Measurements from ENCODE around the gene APOA4. TPM values are rescaled to one million over a fixed set of nuclear protein-coding genes. Genes with fewer than 3 reads are reported as not detected.
A peak's percentile ranks its signal among the peaks of the same experiment; 100 is the strongest.

Gene APOA4
- total and polyA plus RNA-seq, 2 of the 13 experiments (the other 11 are each of a cell fraction or from before 2014, with no cell fraction given) = 3.8 to 7.2 TPM

DNA sequence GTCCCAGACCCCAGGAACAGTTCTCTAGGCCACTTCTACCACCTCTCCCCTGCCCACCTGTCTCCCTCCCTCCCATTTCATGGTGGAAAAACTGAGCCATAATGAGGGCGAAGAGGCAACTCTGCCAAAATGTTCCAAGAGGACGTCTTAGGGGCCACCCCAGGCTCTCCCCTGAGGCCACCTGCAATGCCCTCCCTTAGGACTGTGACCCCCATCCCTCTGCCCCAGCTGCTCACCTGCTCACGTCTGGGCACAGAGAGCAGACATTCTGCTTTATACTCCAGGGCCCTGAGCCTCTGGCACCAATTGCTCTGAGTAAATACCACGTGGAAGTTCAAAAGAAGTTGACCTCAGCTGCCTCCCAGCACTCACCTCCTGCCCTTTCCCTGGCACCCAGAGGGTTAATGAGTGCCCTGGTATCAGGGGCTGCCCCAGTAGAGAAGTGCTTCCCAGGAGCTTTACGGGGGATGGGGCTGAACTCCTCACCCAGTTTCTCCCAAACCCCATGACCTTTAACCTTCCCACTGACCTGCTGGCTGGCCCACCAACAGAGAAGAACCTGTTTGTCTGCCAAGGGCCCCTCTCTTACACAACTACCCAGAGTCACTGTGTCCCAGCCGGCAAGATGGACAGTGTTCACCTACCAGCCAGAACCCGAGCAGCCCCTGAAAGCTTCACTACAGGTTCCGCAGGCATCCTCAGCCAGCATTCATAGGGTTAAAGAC is 30.8 kb downstream of the APOA4 start (continued):
- TF ChIP-seq, protein P1, sequence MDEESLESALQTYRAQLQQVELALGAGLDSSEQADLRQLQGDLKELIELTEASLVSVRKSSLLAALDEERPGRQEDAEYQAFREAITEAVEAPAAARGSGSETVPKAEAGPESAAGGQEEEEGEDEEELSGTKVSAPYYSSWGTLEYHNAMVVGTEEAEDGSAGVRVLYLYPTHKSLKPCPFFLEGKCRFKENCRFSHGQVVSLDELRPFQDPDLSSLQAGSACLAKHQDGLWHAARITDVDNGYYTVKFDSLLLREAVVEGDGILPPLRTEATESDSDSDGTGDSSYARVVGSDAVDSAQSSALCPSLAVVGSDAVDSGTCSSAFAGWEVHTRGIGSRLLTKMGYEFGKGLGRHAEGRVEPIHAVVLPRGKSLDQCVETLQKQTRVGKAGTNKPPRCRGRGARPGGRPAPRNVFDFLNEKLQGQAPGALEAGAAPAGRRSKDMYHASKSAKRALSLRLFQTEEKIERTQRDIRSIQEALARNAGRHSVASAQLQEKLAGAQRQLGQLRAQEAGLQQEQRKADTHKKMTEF (CRISPR knock-in tag; IDR thresholded peaks at IDR 0.05) = peak; percentile 66
- TF ChIP-seq, protein P2, sequence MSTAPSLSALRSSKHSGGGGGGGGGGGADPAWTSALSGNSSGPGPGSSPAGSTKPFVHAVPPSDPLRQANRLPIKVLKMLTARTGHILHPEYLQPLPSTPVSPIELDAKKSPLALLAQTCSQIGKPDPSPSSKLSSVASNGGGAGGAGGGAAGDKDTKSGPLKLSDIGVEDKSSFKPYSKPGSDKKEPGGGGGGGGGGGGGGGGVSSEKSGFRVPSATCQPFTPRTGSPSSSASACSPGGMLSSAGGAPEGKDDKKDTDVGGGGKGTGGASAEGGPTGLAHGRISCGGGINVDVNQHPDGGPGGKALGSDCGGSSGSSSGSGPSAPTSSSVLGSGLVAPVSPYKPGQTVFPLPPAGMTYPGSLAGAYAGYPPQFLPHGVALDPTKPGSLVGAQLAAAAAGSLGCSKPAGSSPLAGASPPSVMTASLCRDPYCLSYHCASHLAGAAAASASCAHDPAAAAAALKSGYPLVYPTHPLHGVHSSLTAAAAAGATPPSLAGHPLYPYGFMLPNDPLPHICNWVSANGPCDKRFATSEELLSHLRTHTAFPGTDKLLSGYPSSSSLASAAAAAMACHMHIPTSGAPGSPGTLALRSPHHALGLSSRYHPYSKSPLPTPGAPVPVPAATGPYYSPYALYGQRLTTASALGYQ (CRISPR knock-in tag; IDR thresholded peaks at IDR 0.05) = peak; percentile 73
- TF ChIP-seq ZNF10 (CRISPR knock-in tag; IDR thresholded peaks at IDR 0.05; ENCODE audit: borderline replicate concordance, low read depth) (no peak), ARNT2 (CRISPR knock-in tag; IDR thresholded peaks at IDR 0.05; ENCODE audit: low read depth) (peak; percentile 17; the same call in 1 of the 2 replicates), TBX2 (CRISPR knock-in tag; IDR thresholded peaks at IDR 0.05; ENCODE audit: borderline replicate concordance) (peak; percentile 85), HNF4A (CRISPR knock-in tag; IDR thresholded peaks at IDR 0.05) (peak; percentile 83), ZNF772 (CRISPR knock-in tag; IDR thresholded peaks at IDR 0.05) (peak; percentile 88), ZFY (CRISPR knock-in tag; IDR thresholded peaks at IDR 0.05) (0 out of 2 replicates have a peak, but pooled peaks have one; percentile 16), ZNF143 (CRISPR knock-in tag; IDR thresholded peaks at IDR 0.05) (peak; percentile 59; the same call in 1 of the 2 replicates), NCOR1 (IDR thresholded peaks at IDR 0.05; ENCODE audit: borderline replicate concordance, low read length) (peak; percentile 89), LCORL (IDR thresholded peaks at IDR 0.05) (no peak), LCORL (CRISPR knock-in tag; IDR thresholded peaks at IDR 0.05) (peak; percentile 61; the same call in 1 of the 2 replicates), POLR2AphosphoS5 (IDR thresholded peaks at IDR 0.05; ENCODE audit: low read depth, low read length) (peak; percentile 83), MLLT10 (CRISPR knock-in tag; IDR thresholded peaks at IDR 0.05) (no peak)
- TF ChIP-seq, protein P3, sequence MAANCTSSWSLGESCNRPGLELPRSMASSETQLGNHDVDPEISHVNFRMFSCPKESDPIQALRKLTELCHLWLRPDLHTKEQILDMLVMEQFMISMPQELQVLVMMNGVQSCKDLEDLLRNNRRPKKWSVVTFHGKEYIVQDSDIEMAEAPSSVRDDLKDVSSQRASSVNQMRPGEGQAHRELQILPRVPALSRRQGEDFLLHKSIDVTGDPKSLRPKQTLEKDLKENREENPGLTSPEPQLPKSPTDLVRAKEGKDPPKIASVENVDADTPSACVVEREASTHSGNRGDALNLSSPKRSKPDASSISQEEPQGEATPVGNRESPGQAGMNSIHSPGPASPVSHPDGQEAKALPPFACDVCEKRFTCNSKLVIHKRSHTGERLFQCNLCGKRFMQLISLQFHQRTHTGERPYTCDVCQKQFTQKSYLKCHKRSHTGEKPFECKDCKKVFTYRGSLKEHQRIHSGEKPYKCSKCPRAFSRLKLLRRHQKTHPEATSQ (CRISPR knock-in tag; IDR thresholded peaks at IDR 0.05; ENCODE audit: borderline replicate concordance) = no peak
- TF ChIP-seq, protein P4, sequence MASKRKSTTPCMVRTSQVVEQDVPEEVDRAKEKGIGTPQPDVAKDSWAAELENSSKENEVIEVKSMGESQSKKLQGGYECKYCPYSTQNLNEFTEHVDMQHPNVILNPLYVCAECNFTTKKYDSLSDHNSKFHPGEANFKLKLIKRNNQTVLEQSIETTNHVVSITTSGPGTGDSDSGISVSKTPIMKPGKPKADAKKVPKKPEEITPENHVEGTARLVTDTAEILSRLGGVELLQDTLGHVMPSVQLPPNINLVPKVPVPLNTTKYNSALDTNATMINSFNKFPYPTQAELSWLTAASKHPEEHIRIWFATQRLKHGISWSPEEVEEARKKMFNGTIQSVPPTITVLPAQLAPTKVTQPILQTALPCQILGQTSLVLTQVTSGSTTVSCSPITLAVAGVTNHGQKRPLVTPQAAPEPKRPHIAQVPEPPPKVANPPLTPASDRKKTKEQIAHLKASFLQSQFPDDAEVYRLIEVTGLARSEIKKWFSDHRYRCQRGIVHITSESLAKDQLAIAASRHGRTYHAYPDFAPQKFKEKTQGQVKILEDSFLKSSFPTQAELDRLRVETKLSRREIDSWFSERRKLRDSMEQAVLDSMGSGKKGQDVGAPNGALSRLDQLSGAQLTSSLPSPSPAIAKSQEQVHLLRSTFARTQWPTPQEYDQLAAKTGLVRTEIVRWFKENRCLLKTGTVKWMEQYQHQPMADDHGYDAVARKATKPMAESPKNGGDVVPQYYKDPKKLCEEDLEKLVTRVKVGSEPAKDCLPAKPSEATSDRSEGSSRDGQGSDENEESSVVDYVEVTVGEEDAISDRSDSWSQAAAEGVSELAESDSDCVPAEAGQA (IDR thresholded peaks at IDR 0.05; ENCODE audit: low read depth) = no peak
- TF ChIP-seq, protein P4 (CRISPR knock-in tag; IDR thresholded peaks at IDR 0.05; ENCODE audit: borderline replicate concordance) = no peak
- TF ChIP-seq, protein P5, sequence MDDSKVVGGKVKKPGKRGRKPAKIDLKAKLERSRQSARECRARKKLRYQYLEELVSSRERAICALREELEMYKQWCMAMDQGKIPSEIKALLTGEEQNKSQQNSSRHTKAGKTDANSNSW (CRISPR knock-in tag; IDR thresholded peaks at IDR 0.05; ENCODE audit: borderline replicate concordance) = 0 out of 2 replicates have a peak, but pooled peaks have one; percentile 27

Data from HepG2 (cell line).